HS-27A (cell line): ENCODE results near the gene ITGA1.
"Not testable (repeated sequence)": the region's sequence is repeated elsewhere in the genome, so short reads cannot be mapped to it uniquely, and the experiment has no call there.

ENCODE experiments used
- DNase-seq: peaks from one replicate; pipeline ENCODE4 v3.0.0-alpha.2; 2012; ENCODE audit warnings: low read depth, missing footprints

ITGA1 gene

GRCh38 chr5:52787600-52788504 is at the start of gene ITGA1, which contains the start of gene PELO:
ITGA1 (plus strand) TSS chr5:52787916; CDS start chr5:52788354, 438 bp downstream.
PELO (plus strand) TSS chr5:52787916; CDS start chr5:52800395, 12,479 bp downstream.
- DNase-seq, result peak; percentile 60

GRCh38 chr5:52738095-52738506 is 49.6 kb upstream of the ITGA1 start:
- DNase-seq, result no peak

- no peak for DNase-seq
Measured at GRCh38 chr5:52740007-52740406, 47.7 kb upstream of the ITGA1 start.

- no peak for DNase-seq
Measured at GRCh38 chr5:52743012-52743411, 44.7 kb upstream of the ITGA1 start.

- DNase-seq, result no peak
Measured at GRCh38 chr5:52743529-52743928, 44.2 kb upstream of the ITGA1 start.

- no peak for DNase-seq
Measured at GRCh38 chr5:52743970-52744369, 43.7 kb upstream of the ITGA1 start.

GRCh38 chr5:52744867-52745458 is 42.8 kb upstream of the ITGA1 start:
- not testable (repeated sequence) for DNase-seq

- no peak for DNase-seq
Measured at GRCh38 chr5:52746539-52746938, 41.2 kb upstream of the ITGA1 start.

GRCh38 chr5:52748590-52748989 is 39.1 kb upstream of the ITGA1 start:
- DNase-seq, result no peak

- DNase-seq, result no peak
Measured at GRCh38 chr5:52749666-52750065, 38.0 kb upstream of the ITGA1 start.

- no peak for DNase-seq
Measured at GRCh38 chr5:52751137-52751536, 36.6 kb upstream of the ITGA1 start.

- no peak for DNase-seq
Measured at GRCh38 chr5:52754051-52754450, 33.7 kb upstream of the ITGA1 start.

- no peak for DNase-seq
Measured at GRCh38 chr5:52757527-52757926, 30.2 kb upstream of the ITGA1 start.

- DNase-seq, result no peak
Measured at GRCh38 chr5:52758014-52758413, 29.7 kb upstream of the ITGA1 start.

- no peak for DNase-seq
Measured at GRCh38 chr5:52759331-52759730, 28.4 kb upstream of the ITGA1 start.

GRCh38 chr5:52760695-52761366 is 26.9 kb upstream of the ITGA1 start:
- no peak for DNase-seq

- no peak for DNase-seq
Measured at GRCh38 chr5:52767217-52767743, 20.4 kb upstream of the ITGA1 start.

- DNase-seq, result no peak
Measured at GRCh38 chr5:52767766-52768480, 19.8 kb upstream of the ITGA1 start.

- no peak for DNase-seq
Measured at GRCh38 chr5:52769061-52769460, 18.7 kb upstream of the ITGA1 start.

GRCh38 chr5:52770287-52770939 is 17.3 kb upstream of the ITGA1 start:
- no peak for DNase-seq

- no peak for DNase-seq
Measured at GRCh38 chr5:52771343-52772039, 16.2 kb upstream of the ITGA1 start.
